GM21619 (cell line): ENCODE data around the gene RBPMS2.
A peak's percentile ranks its signal among the peaks of the same experiment; 100 is the strongest.

Experiments used
- ATAC-seq: cut with Tn5 transposase; IDR thresholded peaks from one replicate; pipeline ENCODE4 v1.9.1; 2021; ENCODE audit not compliant: unreplicated experiment

RBPMS2 gene

GRCh38 chr15:64731012-64731804, 44.2 kb downstream of the RBPMS2 start:
- no peak for ATAC-seq

- no peak for ATAC-seq
These were observed 45.2 kb downstream of the RBPMS2 start for GRCh38 chr15:64730151-64730550.

- ATAC-seq: no peak
These were observed 55.2 kb downstream of the RBPMS2 start for GRCh38 chr15:64720188-64720587.

- ATAC-seq: no peak
These were observed 57.5 kb downstream of the RBPMS2 start for GRCh38 chr15:64717735-64718495.

GRCh38 chr15:64717130-64717529, 58.3 kb downstream of the RBPMS2 start:
- no peak for ATAC-seq

GRCh38 chr15:64716452-64716851, 58.9 kb downstream of the RBPMS2 start:
- ATAC-seq: no peak

- no peak for ATAC-seq
These were observed 61.8 kb downstream of the RBPMS2 start for GRCh38 chr15:64713592-64713991.

GRCh38 chr15:64712353-64712752, 63.0 kb downstream of the RBPMS2 start:
- ATAC-seq: no peak

- ATAC-seq: no peak
These were observed 64.5 kb downstream of the RBPMS2 start for GRCh38 chr15:64710676-64711428.

GRCh38 chr15:64706011-64706911, 69.1 kb downstream of the RBPMS2 start:
- no peak for ATAC-seq

- ATAC-seq: no peak
These were observed 70.4 kb downstream of the RBPMS2 start for GRCh38 chr15:64705006-64705405.

GRCh38 chr15:64703632-64703959, 71.8 kb downstream of the RBPMS2 start:
- ATAC-seq: no peak

GRCh38 chr15:64702816-64703631, 72.4 kb downstream of the RBPMS2 start:
- peak; percentile 85 for ATAC-seq

GRCh38 chr15:64701482-64702184, 73.8 kb downstream of the RBPMS2 start:
- ATAC-seq: no peak

GRCh38 chr15:64701051-64701450, 74.3 kb downstream of the RBPMS2 start:
- ATAC-seq: no peak

GRCh38 chr15:64699751-64700388, 75.5 kb downstream of the RBPMS2 start:
- no peak for ATAC-seq

- no peak for ATAC-seq
These were observed 76.6 kb downstream of the RBPMS2 start for GRCh38 chr15:64698823-64699222.

- no peak for ATAC-seq
These were observed 77.4 kb downstream of the RBPMS2 start for GRCh38 chr15:64697911-64698369.

GRCh38 chr15:64696481-64696880, 78.9 kb downstream of the RBPMS2 start:
- no peak for ATAC-seq
